A673 (cell line): ENCODE data around the gene ALG9. TPM values are rescaled to one million over a fixed set of nuclear protein-coding genes. Genes with fewer than 3 reads are reported as not detected.

Source experiments
- BruUV-seq: library from RNA; stranded (reverse); fragments of 400-500 nt; replicated peaks from 2 replicates; lab custom pipeline; 2021; lab: Mats Ljungman, UMichigan
- CTCF ChIA-PET: fragments of 300-600 bp; sonication (Branson Sonifier 250); formaldehyde crosslinking; loops from one replicate; lab custom pipeline; 2022; ENCODE audit warnings: antibody characterized with exemption; lab: Charles Lee
- POLR2A ChIA-PET: fragments of 300-600 bp; sonication (Branson Sonifier 250); formaldehyde crosslinking; loops from one replicate; lab custom pipeline; 2022; ENCODE audit warnings: antibody characterized with exemption; ENCODE audit not compliant: low non-redundant PET; lab: Charles Lee
- DNase-seq: peaks from one replicate; pipeline ENCODE4 v3.0.0-alpha.2; 2015; ENCODE audit warnings: low spot score
- H3K27ac ChIP-seq: fragments of 200-600 bp; sonication (generic); 2 replicates; pipeline ENCODE4 v1.5.1; 2016; ENCODE audit warnings: mixed run types, low read depth, mild to moderate bottlenecking, mixed read lengths, antibody characterized with exemption, low read length; ENCODE audit not compliant: poor library complexity, severe bottlenecking
- H3K27me3 ChIP-seq: fragments of 200-600 bp; sonication (generic); replicated peaks from 2 replicates; pipeline ENCODE4 v1.6.1; 2017; ENCODE audit warnings: mixed run types, low read depth, mild to moderate bottlenecking, mixed read lengths, antibody characterized with exemption, low read length; ENCODE audit not compliant: insufficient read depth, poor library complexity
- H3K36me3 ChIP-seq: fragments of 200-600 bp; sonication (generic); 2 replicates; pipeline ENCODE4 v1.6.1; 2016; ENCODE audit warnings: mixed run types, mild to moderate bottlenecking, mixed read lengths, antibody characterized with exemption, low read length; ENCODE audit not compliant: insufficient read depth, poor library complexity, severe bottlenecking
- H3K4me1 ChIP-seq: fragments of 200-600 bp; sonication (generic); 2 replicates; pipeline ENCODE4 v1.6.1; 2017; ENCODE audit warnings: mixed run types, mild to moderate bottlenecking, mixed read lengths, antibody characterized with exemption, low read length; ENCODE audit not compliant: insufficient read depth, poor library complexity, severe bottlenecking
- H3K4me3 ChIP-seq: fragments of 200-600 bp; sonication (generic); 2 replicates; pipeline ENCODE4 v1.5.1; 2016; ENCODE audit warnings: low read depth, mixed run types, mild to moderate bottlenecking, mixed read lengths, low read length; ENCODE audit not compliant: poor library complexity, severe bottlenecking
- H3K9me3 ChIP-seq: fragments of 200-600 bp; sonication (generic); 2 replicates; pipeline ENCODE4 v1.6.1; 2016; ENCODE audit warnings: mixed run types, low read depth, mild to moderate bottlenecking, mixed read lengths, antibody characterized with exemption, low read length; ENCODE audit not compliant: poor library complexity, severe bottlenecking
- CTCF ChIP-seq: fragments of 300-800, 200-600 bp; sonication (generic); conservative IDR thresholded peaks from 2 replicates; pipeline ENCODE4 v1.5.1; 2017; ENCODE audit warnings: low read depth, mild to moderate bottlenecking, antibody characterized with exemption, low read length, moderate library complexity, mixed read lengths
- EZH2 ChIP-seq: fragments of 200-600 bp; sonication (generic); IDR thresholded peaks from 2 replicates; pipeline ENCODE4 v1.6.1; 2017; ENCODE audit warnings: borderline replicate concordance, low read depth, mild to moderate bottlenecking, mixed read lengths, antibody characterized with exemption, low read length; ENCODE audit not compliant: poor library complexity, severe bottlenecking
- intact Hi-C: fragments of 100-400 bp; cut with micrococcal nuclease; formaldehyde crosslinking; loops from one replicate; pipeline ENCODE4 v1.10.0; 2022; ENCODE audit not compliant: unreplicated experiment
- total RNA-seq: library from RNA; stranded (reverse); gene quantifications from 2 replicates; pipeline ENCODE4 v1.2.3, GENCODE V29; 2021

ALG9 gene
- total RNA-seq, 1 experiment from 2014 or later = 61.0 TPM

DNA sequence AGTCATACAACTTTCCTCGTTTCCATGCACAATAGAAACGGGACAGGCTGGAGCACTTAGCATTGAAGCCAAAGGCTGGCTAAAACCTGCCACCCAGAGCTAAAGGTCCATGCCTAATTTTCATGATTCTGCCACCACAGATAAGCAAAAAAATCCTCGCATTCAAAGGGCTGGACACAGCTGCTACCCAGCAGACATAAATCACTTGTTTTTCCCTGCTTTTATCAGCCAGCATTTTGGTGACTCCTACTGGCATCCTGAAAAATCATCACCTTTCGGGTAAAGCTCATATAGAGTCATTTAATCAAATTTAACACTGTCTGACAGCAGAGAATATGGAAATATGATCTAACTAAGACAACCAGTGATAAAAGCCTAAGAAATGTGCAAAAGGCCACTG lies 37.9 kb downstream of the ALG9 start:
- CTCF ChIA-PET = interaction anchor here (1.4 kb wide), 1 partner anchor 13 kb away, joined by 4 read pairs; no protein-coding TSS in a partner anchor

GRCh38 chr11:111829185-111829968 lies 42.0 kb downstream of the ALG9 start:
- no TSS peak for BruUV-seq
- no peak for DNase-seq
- no peaks in the 10 kb centered on the region for H3K36me3 ChIP-seq
- TF ChIP-seq CTCF (no peak), EZH2 (no peak)
- CTCF ChIA-PET = no interaction called here
- no peak overlapping the region for H3K27ac ChIP-seq
- intact Hi-C loops = no loop called here
- POLR2A ChIA-PET = no interaction called here
- H3K4me3 ChIP-seq = no peak overlapping the region
- H3K9me3 ChIP-seq = no peaks in the 10 kb centered on the region
- H3K27me3 ChIP-seq = no peaks in the 10 kb centered on the region
- H3K4me1 ChIP-seq = peaks cover 14% of the 10 kb centered on the region

More for the DNA sequence above, 37.9 kb downstream of the ALG9 start:
- POLR2A ChIA-PET = no interaction called here
- Histone ChIP-seq H3K36me3 (peaks cover 14% of the 10 kb centered on the region), H3K27ac (no peak overlapping the region), H3K9me3 (no peaks in the 10 kb centered on the region), H3K27me3 (no peaks in the 10 kb centered on the region), H3K4me1 (peaks cover 14% of the 10 kb centered on the region), H3K4me3 (no peak overlapping the region)
- BruUV-seq = no TSS peak
- intact Hi-C loops = loop anchor here (5.0 kb wide), 1 partner anchor 41 kb away; no protein-coding TSS in a partner anchor
- peak; percentile 62 for DNase-seq
- TF ChIP-seq EZH2 (no peak), CTCF (peak; percentile 66)

DNA sequence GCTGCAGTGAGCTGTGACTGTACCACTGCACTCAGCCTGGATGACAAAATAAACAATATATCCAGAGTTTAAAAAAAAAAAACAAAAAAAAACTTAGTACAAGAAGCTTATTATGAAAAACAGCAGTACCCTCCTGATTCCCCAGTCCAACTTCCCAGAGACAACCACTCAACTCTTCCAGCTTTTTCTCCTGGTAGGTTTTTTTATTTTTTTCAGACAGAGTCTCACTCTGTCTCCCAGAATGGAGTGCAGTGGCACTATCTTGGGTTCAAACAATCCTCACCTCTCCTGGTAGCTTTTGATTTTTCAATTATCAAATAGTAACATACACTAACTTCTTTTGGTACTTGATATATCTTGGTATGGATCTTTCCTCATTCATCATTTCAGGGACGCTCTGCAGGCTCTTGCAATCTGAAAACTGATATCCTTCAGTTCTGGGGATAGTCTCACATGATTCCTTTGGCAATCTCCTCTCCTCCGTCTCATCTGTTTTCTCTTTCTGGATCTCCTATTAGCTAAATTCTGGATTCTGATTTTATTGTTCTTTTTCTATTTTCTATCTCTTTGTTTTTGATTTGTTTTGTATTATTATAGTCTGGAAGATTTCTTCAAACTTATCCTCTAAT lies 44.9 kb downstream of the ALG9 start:
- no TSS peak for BruUV-seq
- TF ChIP-seq EZH2 (no peak), CTCF (no peak)
- no peak for DNase-seq
- intact Hi-C loops = no loop called here
- Histone ChIP-seq H3K27ac (no peak overlapping the region), H3K4me3 (no peak overlapping the region), H3K36me3 (no peaks in the 10 kb centered on the region), H3K9me3 (no peaks in the 10 kb centered on the region), H3K4me1 (no peaks in the 10 kb centered on the region), H3K27me3 (no peaks in the 10 kb centered on the region)
- CTCF ChIA-PET = no interaction called here
- POLR2A ChIA-PET = no interaction called here
